Ascending aorta (tissue), 2 donors: Measurements from ENCODE around the gene SH2D3C. TPM values are rescaled to one million over a fixed set of nuclear protein-coding genes. Genes with fewer than 3 reads are reported as not detected.

ENCODE experiments used
- DNase-seq, 2 donors: peaks; one replicate each; pipeline ENCODE4 v3.0.0-alpha.2; 2019; ENCODE audit warnings: low spot score in 2 of 2
- H3K27ac ChIP-seq, 2 donors: fragments of 200-600 bp; sonication (generic); one replicate each; pipeline ENCODE4 v1.5.1; 2016 to 2017; ENCODE audit warnings: mild to moderate bottlenecking in 1 of 2
- H3K27me3 ChIP-seq: fragments of 200-600 bp; sonication (generic); one replicate; pipeline ENCODE4 v1.5.1; 2017
- H3K36me3 ChIP-seq, 2 donors: fragments of 200-600 bp; sonication (generic); one replicate each; pipeline ENCODE4 v1.5.1; 2016
- H3K4me1 ChIP-seq, 2 donors: fragments of 200-600 bp; sonication (generic); one replicate each; pipeline ENCODE4 v1.5.1; 2016 to 2017; ENCODE audit warnings: mild to moderate bottlenecking in 1 of 2
- H3K4me3 ChIP-seq, 2 donors: fragments of 200-600 bp; sonication (generic); one replicate each; pipeline ENCODE4 v1.5.1; 2016 to 2017; ENCODE audit warnings: mild to moderate bottlenecking in 1 of 2
- H3K9me3 ChIP-seq, 2 donors: fragments of 200-600 bp; sonication (generic); one replicate each; pipeline ENCODE4 v1.5.1; 2016
- CTCF ChIP-seq, 3 experiments: fragments of 200-600 bp in 2 of 3; fragments of 450-650 bp in 1 of 3; sonication (generic) in 2 of 3; IDR thresholded peaks; one replicate each; pipeline ENCODE4 v1.5.1; 2016 to 2019; ENCODE audit warnings: antibody characterized with exemption in 3 of 3, mild to moderate bottlenecking in 1 of 3, moderate library complexity in 1 of 3
- intact Hi-C: fragments of 100-400 bp; cut with DNase I; formaldehyde crosslinking; loops from one replicate; pipeline ENCODE4 v1.15.1; 2023
- total RNA-seq: library from RNA; depleted of rRNA; stranded (reverse); fragments of >200 nt; gene quantifications from one replicate; pipeline ENCODE4 v1.1.0, GENCODE V29; 2016

SH2D3C gene
- total RNA-seq, 1 donor from 2014 or later = 49.5 TPM

GRCh38 chr9:127755061-127756060 lies 23.1 kb downstream of the SH2D3C start:
- DNase-seq = no peak
- peak overlapping the region in 1 of 2 donors; percentile 33 for H3K4me3 ChIP-seq
- peaks cover 6% of the 10 kb centered on the region for H3K27me3 ChIP-seq
- H3K36me3 ChIP-seq = no peaks in the 10 kb centered on the region
- H3K27ac ChIP-seq = no peak overlapping the region
- intact Hi-C loops = no loop called here
- peaks cover 0 to 4% of the 10 kb centered on the region in 2 donors for H3K4me1 ChIP-seq
- no peaks in the 10 kb centered on the region for H3K9me3 ChIP-seq
- no peak for TF ChIP-seq CTCF (IDR thresholded peaks at IDR 0.05)

GRCh38 chr9:127754099-127755060 lies 24.1 kb downstream of the SH2D3C start:
- Histone ChIP-seq H3K4me3 (peak overlapping the region in 1 of 2 donors; percentile 33), H3K4me1 (peaks cover 0 to 4% of the 10 kb centered on the region in 2 donors), H3K9me3 (no peaks in the 10 kb centered on the region), H3K27ac (no peak overlapping the region), H3K36me3 (no peaks in the 10 kb centered on the region), H3K27me3 (peaks cover 6% of the 10 kb centered on the region)
- intact Hi-C loops = no loop called here
- no peak for TF ChIP-seq CTCF (IDR thresholded peaks at IDR 0.05)
- DNase-seq = no peak

GRCh38 chr9:127753622-127754021 lies 24.8 kb downstream of the SH2D3C start:
- no peaks in the 10 kb centered on the region for H3K9me3 ChIP-seq
- no peak for TF ChIP-seq CTCF (IDR thresholded peaks at IDR 0.05)
- H3K4me1 ChIP-seq = peaks cover 0 to 4% of the 10 kb centered on the region in 2 donors
- H3K27me3 ChIP-seq = peaks cover 6% of the 10 kb centered on the region
- no peak overlapping the region for H3K4me3 ChIP-seq
- intact Hi-C loops = no loop called here
- H3K36me3 ChIP-seq = peaks cover 0 to 2% of the 10 kb centered on the region in 2 donors
- H3K27ac ChIP-seq = no peak overlapping the region
- DNase-seq = no peak

- peaks cover 0 to 2% of the 10 kb centered on the region in 2 donors for H3K36me3 ChIP-seq
- peaks cover 0 to 4% of the 10 kb centered on the region in 2 donors for H3K4me1 ChIP-seq
- H3K4me3 ChIP-seq = no peak overlapping the region
- DNase-seq = no peak
- no peaks in the 10 kb centered on the region for H3K9me3 ChIP-seq
- intact Hi-C loops = no loop called here
- TF ChIP-seq CTCF (IDR thresholded peaks at IDR 0.05) = no peak
- H3K27me3 ChIP-seq = peaks cover 6% of the 10 kb centered on the region
- no peak overlapping the region for H3K27ac ChIP-seq
Measured at GRCh38 chr9:127753148-127753547, 25.3 kb downstream of the SH2D3C start.

- no peak overlapping the region for H3K4me3 ChIP-seq
- intact Hi-C loops = no loop called here
- peaks cover 0 to 2% of the 10 kb centered on the region in 2 donors for H3K36me3 ChIP-seq
- TF ChIP-seq CTCF (IDR thresholded peaks at IDR 0.05) = no peak
- peaks cover 0 to 4% of the 10 kb centered on the region in 2 donors for H3K4me1 ChIP-seq
- no peak overlapping the region for H3K27ac ChIP-seq
- peaks cover 6% of the 10 kb centered on the region for H3K27me3 ChIP-seq
- DNase-seq = no peak
- H3K9me3 ChIP-seq = no peaks in the 10 kb centered on the region
Measured at GRCh38 chr9:127751269-127752054, 27.0 kb downstream of the SH2D3C start.
